Transverse colon (tissue), 4 donors: Measurements from ENCODE around the gene HS3ST3A1. TPM values are rescaled to one million over a fixed set of nuclear protein-coding genes. Genes with fewer than 3 reads are reported as not detected.

Source experiments
- DNase-seq: peaks from one replicate; pipeline ENCODE4 v3.0.0-alpha.2; 2019
- H3K27ac ChIP-seq, 4 donors: fragments of 200-600 bp; sonication (generic); 2 replicates each; pipeline ENCODE4 v1.5.1; 2016 to 2018; ENCODE audit warnings: inconsistent platforms in 4 of 4
- H3K27me3 ChIP-seq: fragments of 200-600 bp; sonication (generic); 2 replicates; pipeline ENCODE4 v1.5.1; 2017; ENCODE audit warnings: inconsistent platforms
- H3K36me3 ChIP-seq, 4 donors: fragments of 200-600 bp; sonication (generic); 2 replicates each; pipeline ENCODE4 v1.5.1; 2017 to 2019; ENCODE audit warnings: inconsistent platforms in 4 of 4
- H3K4me1 ChIP-seq, 4 donors: fragments of 200-600 bp; sonication (generic); 2 replicates each; pipeline ENCODE4 v1.5.1; 2017 to 2020; ENCODE audit warnings: inconsistent platforms in 4 of 4
- H3K4me3 ChIP-seq, 4 donors: fragments of 200-600 bp; sonication (generic); 1 replicate in 1 of 4; 2 replicates in 3 of 4; pipeline versions ENCODE4 v1.5.1 to v1.6.1; 2017 to 2019; ENCODE audit warnings: inconsistent platforms in 4 of 4
- H3K9me3 ChIP-seq, 2 donors: fragments of 200-600 bp; sonication (generic); 2 replicates each; pipeline ENCODE4 v1.5.1; 2017 to 2019; ENCODE audit warnings: inconsistent platforms in 2 of 2
- CTCF ChIP-seq, 5 experiments: fragments of 200-600 bp in 3 of 5; fragments of 450-650 bp in 2 of 5; sonication (generic) in 3 of 5; IDR thresholded peaks; 1 replicate in 2 of 5; 2 replicates in 3 of 5; pipeline ENCODE4 v1.5.1; 2016 to 2017; ENCODE audit warnings: antibody characterized with exemption in 5 of 5, inconsistent platforms in 3 of 5, mild to moderate bottlenecking in 2 of 5, moderate library complexity in 1 of 5
- EP300 ChIP-seq: sonication (generic); formaldehyde crosslinking; IDR thresholded peaks from one replicate; pipeline ENCODE4 v1.6.1; 2017; ENCODE audit warnings: antibody characterized with exemption, low read depth
- POLR2A ChIP-seq: fragments of 450-650 bp; IDR thresholded peaks from one replicate; pipeline ENCODE4 v1.6.1; 2016; ENCODE audit warnings: antibody characterized with exemption, mild to moderate bottlenecking, moderate library complexity
- POLR2AphosphoS5 ChIP-seq, 3 donors: sonication (generic); formaldehyde crosslinking; IDR thresholded peaks; one replicate each; pipeline ENCODE4 v1.6.1; 2016; ENCODE audit warnings: antibody characterized with exemption in 3 of 3
- WGBS, 2 donors: methylation state at CpG; one replicate each; pipeline ENCODE4 v1.1.5; 2018; ENCODE audit warnings: low coverage in 1 of 2; 5-methylcytosine and 5-hydroxymethylcytosine counted together
- in situ Hi-C, 4 donors: fragments of 200-750 bp; cut with MboI; loops; one replicate each; pipeline versions ENCODE4 v1.15.0 to v1.15.1; 2017; ENCODE audit warnings: low sequenced_read_pairs in 3 of 4, low pct_ligation_motif_present in 1 of 4, low pct_unique_long_range_greater_than_20kb in 1 of 4
- intact Hi-C: fragments of 100-400 bp; cut with DNase I; formaldehyde crosslinking; loops from one replicate; pipeline ENCODE4 v1.15.1; 2023; ENCODE audit warnings: low total_unique reads
- total RNA-seq, 4 donors: library from RNA; depleted of rRNA; stranded (reverse); fragments of >200 nt; gene quantifications; one replicate each; pipeline ENCODE4 v1.1.0, GENCODE V29; 2016

The HS3ST3A1 gene
- total RNA-seq, 4 donors from 2014 or later: 0.41 to 3.6 (median 1.8) TPM

DNA sequence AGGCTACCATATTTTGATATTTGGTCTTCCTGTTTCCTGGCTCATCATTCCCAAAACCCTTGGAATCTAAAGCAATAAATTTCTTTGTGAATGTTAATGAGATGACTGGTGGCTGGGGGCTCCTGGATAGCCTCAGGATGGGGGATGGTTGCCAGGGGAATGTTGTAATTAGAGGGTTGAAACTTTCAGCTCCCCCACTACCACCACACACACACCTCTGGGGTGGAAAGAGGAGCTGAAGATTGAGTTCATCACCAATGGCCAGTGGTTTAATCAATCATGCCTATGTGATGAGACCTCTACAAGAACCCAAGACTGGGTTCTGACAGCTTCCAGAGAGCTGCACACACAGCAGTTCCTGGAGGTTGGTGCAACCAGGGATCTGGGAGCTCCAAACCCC is 59.1 kb downstream of the HS3ST3A1 start:
- Histone ChIP-seq H3K4me3 (no peak overlapping the region), H3K36me3 (no peaks in the 10 kb centered on the region), H3K9me3 (no peaks in the 10 kb centered on the region), H3K27ac (no peak overlapping the region), H3K4me1 (no peaks in the 10 kb centered on the region), H3K27me3 (no peaks in the 10 kb centered on the region)
- no peak for DNase-seq
- TF ChIP-seq POLR2A (no peak), CTCF (IDR thresholded peaks at IDR 0.05) (no peak), POLR2AphosphoS5 (IDR thresholded peaks at IDR 0.05) (no peak), EP300 (no peak)
- intact Hi-C loops: no loop called here
- in situ Hi-C loops: loop anchor here in 1 of 4 donors (25.0 kb wide), 1 partner anchor 95 kb away; no protein-coding TSS in a partner anchor

DNA sequence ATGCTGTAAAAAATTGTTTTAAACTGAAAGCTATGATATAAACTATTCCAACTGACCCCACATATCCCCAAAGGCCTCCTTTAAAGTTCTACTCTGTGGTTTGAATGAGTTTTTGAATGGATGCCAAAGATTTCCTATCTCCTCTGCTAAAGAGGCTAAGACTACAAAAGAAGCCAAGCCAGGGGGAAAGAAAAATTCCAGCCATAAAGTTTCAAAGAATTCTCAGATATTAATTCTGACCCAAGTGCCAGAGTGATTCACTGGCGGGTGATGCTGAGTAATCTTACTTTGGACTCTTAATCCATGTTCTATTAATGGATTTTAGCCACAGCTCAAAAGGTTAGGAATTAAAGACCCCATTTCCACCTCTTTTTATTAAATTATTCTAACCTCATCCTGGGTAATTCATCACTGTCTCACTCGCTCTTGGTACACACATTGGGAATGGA is 60.7 kb downstream of the HS3ST3A1 start:
- Histone ChIP-seq H3K27me3 (no peaks in the 10 kb centered on the region), H3K9me3 (no peaks in the 10 kb centered on the region), H3K4me1 (no peaks in the 10 kb centered on the region), H3K36me3 (no peaks in the 10 kb centered on the region), H3K27ac (no peak overlapping the region), H3K4me3 (no peak overlapping the region)
- intact Hi-C loops: no loop called here
- WGBS, 2 donors: 63 to 82% methylated on average over 2 of the region's 2 CpGs
- no peak for DNase-seq
- in situ Hi-C loops: loop anchor here in 1 of 4 donors (25.0 kb wide), 1 partner anchor 96 kb away; no protein-coding TSS in a partner anchor
- TF ChIP-seq CTCF (IDR thresholded peaks at IDR 0.05): no peak
- TF ChIP-seq POLR2A: no peak
- TF ChIP-seq POLR2AphosphoS5 (IDR thresholded peaks at IDR 0.05): no peak
- TF ChIP-seq EP300: no peak

- TF ChIP-seq POLR2A (no peak), EP300 (no peak)
- no peak overlapping the region for H3K27ac ChIP-seq
- no peak for DNase-seq
Observed at GRCh38 chr17:13540546-13540945, 61.2 kb downstream of the HS3ST3A1 start.

DNA sequence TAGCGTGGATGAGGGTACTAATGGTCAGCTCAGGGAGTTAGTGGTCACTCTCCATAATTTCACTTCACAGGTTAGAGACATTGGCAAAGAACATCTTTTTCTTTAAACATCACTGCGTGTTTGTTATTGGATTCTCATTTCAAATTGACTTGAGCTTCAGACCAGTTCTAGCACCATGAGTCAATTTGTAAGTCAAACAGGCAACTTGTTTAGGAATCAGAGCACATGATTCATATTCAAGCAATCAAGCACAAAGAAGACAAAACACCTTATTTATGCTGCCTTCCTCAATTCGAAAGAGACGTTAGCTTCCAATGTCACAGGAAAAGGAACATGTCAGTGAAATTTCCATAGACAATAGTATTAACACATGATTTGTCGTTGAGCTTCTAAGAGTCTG is 62.3 kb downstream of the HS3ST3A1 start:
- H3K27me3 ChIP-seq: no peaks in the 10 kb centered on the region
- TF ChIP-seq CTCF (IDR thresholded peaks at IDR 0.05): no peak
- TF ChIP-seq POLR2AphosphoS5 (IDR thresholded peaks at IDR 0.05): no peak
- TF ChIP-seq POLR2A: no peak
- TF ChIP-seq EP300: no peak

More at GRCh38 chr17:13540546-13540945, 61.2 kb downstream of the HS3ST3A1 start:
- WGBS, 2 donors: 58 to 62% methylated on average over 2 of the region's 2 CpGs
- in situ Hi-C loops: loop anchor here in 1 of 4 donors (25.0 kb wide), 1 partner anchor 97 kb away; no protein-coding TSS in a partner anchor
- Histone ChIP-seq H3K4me1 (no peaks in the 10 kb centered on the region), H3K36me3 (no peaks in the 10 kb centered on the region), H3K4me3 (no peak overlapping the region), H3K9me3 (no peaks in the 10 kb centered on the region), H3K27me3 (no peaks in the 10 kb centered on the region)
- intact Hi-C loops: no loop called here

More for the DNA sequence above, 62.3 kb downstream of the HS3ST3A1 start:
- no peak overlapping the region for H3K27ac ChIP-seq
- WGBS, 2 donors: 93 to 98% methylated on average over 5 of the region's 5 CpGs
- in situ Hi-C loops (loop anchor here in 1 of 4 donors (25.0 kb wide), 1 partner anchor 98 kb away; no protein-coding TSS in a partner anchor), intact Hi-C loops (no loop called here)
- no peaks in the 10 kb centered on the region for H3K4me1 ChIP-seq
- no peak for DNase-seq
- no peak overlapping the region for H3K4me3 ChIP-seq
- peaks cover 0 to 9% of the 10 kb centered on the region in 2 donors for H3K9me3 ChIP-seq
- no peaks in the 10 kb centered on the region for H3K36me3 ChIP-seq
